Measurements from ENCODE around the gene DNAI7. TPM values are rescaled to one million over a fixed set of nuclear protein-coding genes. Genes with fewer than 3 reads are reported as not detected.

The DNAI7 gene
- polyA plus RNA-seq, 1 donor from 2014 or later: 1.3 TPM

DNA sequence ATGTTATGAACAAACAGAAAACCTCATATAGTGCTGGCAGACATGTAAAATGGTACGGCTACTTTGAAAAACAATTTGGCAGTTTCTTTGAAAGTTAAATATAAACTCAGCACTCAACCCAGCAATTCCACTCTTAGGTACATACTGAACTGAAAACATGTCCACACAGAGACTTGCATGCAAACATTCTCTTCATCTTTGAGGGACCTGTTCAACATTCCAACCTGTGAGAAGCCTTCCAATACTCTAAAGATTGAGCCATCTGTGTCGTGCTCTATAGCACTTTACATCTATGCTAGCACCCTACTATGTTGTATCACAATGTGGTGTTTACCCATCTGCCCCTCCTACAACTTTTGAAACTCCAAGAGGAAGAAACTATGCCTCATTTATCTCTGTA is 79.3 kb downstream of the DNAI7 start:
- TF ChIP-seq TAF1 (IDR thresholded peaks at IDR 0.05; ENCODE audit: low read depth) (no peak), RAD21 (conservative IDR thresholded peaks at IDR 0.05) (no peak), MXI1 (conservative IDR thresholded peaks at IDR 0.05; ENCODE audit: poor library complexity, severe bottlenecking) (no peak), SMC3 (conservative IDR thresholded peaks at IDR 0.05; ENCODE audit: poor library complexity) (no peak), POLR2AphosphoS5 (IDR thresholded peaks at IDR 0.05) (no peak), EZH2 (IDR thresholded peaks at IDR 0.05; ENCODE audit: borderline replicate concordance, insufficient read depth, low read length, poor library complexity, severe bottlenecking) (no peak), EP300 (conservative IDR thresholded peaks at IDR 0.05; ENCODE audit: poor library complexity, severe bottlenecking) (no peak), CTCF (IDR thresholded peaks at IDR 0.05; ENCODE audit: poor library complexity, severe bottlenecking) (no peak)
- TF ChIP-seq, protein P1, sequence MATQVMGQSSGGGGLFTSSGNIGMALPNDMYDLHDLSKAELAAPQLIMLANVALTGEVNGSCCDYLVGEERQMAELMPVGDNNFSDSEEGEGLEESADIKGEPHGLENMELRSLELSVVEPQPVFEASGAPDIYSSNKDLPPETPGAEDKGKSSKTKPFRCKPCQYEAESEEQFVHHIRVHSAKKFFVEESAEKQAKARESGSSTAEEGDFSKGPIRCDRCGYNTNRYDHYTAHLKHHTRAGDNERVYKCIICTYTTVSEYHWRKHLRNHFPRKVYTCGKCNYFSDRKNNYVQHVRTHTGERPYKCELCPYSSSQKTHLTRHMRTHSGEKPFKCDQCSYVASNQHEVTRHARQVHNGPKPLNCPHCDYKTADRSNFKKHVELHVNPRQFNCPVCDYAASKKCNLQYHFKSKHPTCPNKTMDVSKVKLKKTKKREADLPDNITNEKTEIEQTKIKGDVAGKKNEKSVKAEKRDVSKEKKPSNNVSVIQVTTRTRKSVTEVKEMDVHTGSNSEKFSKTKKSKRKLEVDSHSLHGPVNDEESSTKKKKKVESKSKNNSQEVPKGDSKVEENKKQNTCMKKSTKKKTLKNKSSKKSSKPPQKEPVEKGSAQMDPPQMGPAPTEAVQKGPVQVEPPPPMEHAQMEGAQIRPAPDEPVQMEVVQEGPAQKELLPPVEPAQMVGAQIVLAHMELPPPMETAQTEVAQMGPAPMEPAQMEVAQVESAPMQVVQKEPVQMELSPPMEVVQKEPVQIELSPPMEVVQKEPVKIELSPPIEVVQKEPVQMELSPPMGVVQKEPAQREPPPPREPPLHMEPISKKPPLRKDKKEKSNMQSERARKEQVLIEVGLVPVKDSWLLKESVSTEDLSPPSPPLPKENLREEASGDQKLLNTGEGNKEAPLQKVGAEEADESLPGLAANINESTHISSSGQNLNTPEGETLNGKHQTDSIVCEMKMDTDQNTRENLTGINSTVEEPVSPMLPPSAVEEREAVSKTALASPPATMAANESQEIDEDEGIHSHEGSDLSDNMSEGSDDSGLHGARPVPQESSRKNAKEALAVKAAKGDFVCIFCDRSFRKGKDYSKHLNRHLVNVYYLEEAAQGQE (IDR thresholded peaks at IDR 0.05; ENCODE audit: borderline replicate concordance): no peak
- no peak overlapping the region for H3K4me3 ChIP-seq (ENCODE audit: low read length)
- H3F3A ChIP-seq (ENCODE audit: insufficient read depth, low read length, poor library complexity, severe bottlenecking): no peaks in the 10 kb centered on the region
- no peaks in the 10 kb centered on the region for H3K27me3 ChIP-seq (ENCODE audit: insufficient read depth, low read depth, low read length)
- H3K4me2 ChIP-seq (ENCODE audit: low read length): no peak overlapping the region
- no peaks in the 10 kb centered on the region for H3K9me3 ChIP-seq (ENCODE audit: low read length)
- no peaks in the 10 kb centered on the region for H3K9me2 ChIP-seq (ENCODE audit: insufficient read depth, low read length)
- H3K79me2 ChIP-seq (replicated peaks; ENCODE audit: insufficient read depth, low read length): no peaks in the 10 kb centered on the region
- H4K20me1 ChIP-seq (ENCODE audit: insufficient read depth): no peaks in the 10 kb centered on the region
- no peak overlapping the region for H2AFZ ChIP-seq (ENCODE audit: low read depth, low read length)
- no peak overlapping the region for H3K9ac ChIP-seq (ENCODE audit: low read length)
- no peaks in the 10 kb centered on the region for H3K36me3 ChIP-seq (ENCODE audit: insufficient read depth, low read length)
- H3K27ac ChIP-seq (ENCODE audit: low read length): no peak overlapping the region

- no peaks in the 10 kb centered on the region for H3K9me3 ChIP-seq (ENCODE audit: low read length)
- TF ChIP-seq RAD21 (conservative IDR thresholded peaks at IDR 0.05): no peak
- H3K9me2 ChIP-seq (ENCODE audit: insufficient read depth, low read length): no peaks in the 10 kb centered on the region
- H3K4me2 ChIP-seq (ENCODE audit: low read length): no peak overlapping the region
- no peaks in the 10 kb centered on the region for H3K27me3 ChIP-seq (ENCODE audit: insufficient read depth, low read depth, low read length)
- no peaks in the 10 kb centered on the region for H4K20me1 ChIP-seq (ENCODE audit: insufficient read depth)
- H3K4me3 ChIP-seq (ENCODE audit: low read length): no peak overlapping the region
- no peak overlapping the region for H3K9ac ChIP-seq (ENCODE audit: low read length)
- H3K36me3 ChIP-seq (ENCODE audit: insufficient read depth, low read length): no peaks in the 10 kb centered on the region
- H3K79me2 ChIP-seq (replicated peaks; ENCODE audit: insufficient read depth, low read length): no peaks in the 10 kb centered on the region
- no peaks in the 10 kb centered on the region for H3F3A ChIP-seq (ENCODE audit: insufficient read depth, low read length, poor library complexity, severe bottlenecking)
- H2AFZ ChIP-seq (ENCODE audit: low read depth, low read length): no peak overlapping the region
- no peak overlapping the region for H3K27ac ChIP-seq (ENCODE audit: low read length)
These were observed 81.3 kb downstream of the DNAI7 start for GRCh38 chr12:25113651-25114050.

GRCh38 chr12:25110260-25110659 is 84.7 kb downstream of the DNAI7 start:
- Histone ChIP-seq H3K9me3 (ENCODE audit: low read length) (no peaks in the 10 kb centered on the region), H3K9ac (ENCODE audit: low read length) (no peak overlapping the region), H3K27me3 (ENCODE audit: insufficient read depth, low read depth, low read length) (no peaks in the 10 kb centered on the region), H3F3A (ENCODE audit: insufficient read depth, low read length, poor library complexity, severe bottlenecking) (no peaks in the 10 kb centered on the region), H3K4me2 (ENCODE audit: low read length) (no peak overlapping the region), H3K36me3 (ENCODE audit: insufficient read depth, low read length) (no peaks in the 10 kb centered on the region), H3K79me2 (replicated peaks; ENCODE audit: insufficient read depth, low read length) (no peaks in the 10 kb centered on the region), H4K20me1 (ENCODE audit: insufficient read depth) (no peaks in the 10 kb centered on the region), H3K9me2 (ENCODE audit: insufficient read depth, low read length) (no peaks in the 10 kb centered on the region), H2AFZ (ENCODE audit: low read depth, low read length) (no peak overlapping the region), H3K4me3 (ENCODE audit: low read length) (no peak overlapping the region), H3K27ac (ENCODE audit: low read length) (no peak overlapping the region)
- TF ChIP-seq, protein P1 (IDR thresholded peaks at IDR 0.05; ENCODE audit: borderline replicate concordance): no peak
- no peak for TF ChIP-seq RAD21 (conservative IDR thresholded peaks at IDR 0.05)
- no peak for TF ChIP-seq EZH2 (IDR thresholded peaks at IDR 0.05; ENCODE audit: borderline replicate concordance, insufficient read depth, low read length, poor library complexity, severe bottlenecking)
- TF ChIP-seq TAF1 (IDR thresholded peaks at IDR 0.05; ENCODE audit: low read depth): no peak
- no peak for TF ChIP-seq EP300 (conservative IDR thresholded peaks at IDR 0.05; ENCODE audit: poor library complexity, severe bottlenecking)
- TF ChIP-seq POLR2AphosphoS5 (IDR thresholded peaks at IDR 0.05): no peak
- TF ChIP-seq CTCF (IDR thresholded peaks at IDR 0.05; ENCODE audit: poor library complexity, severe bottlenecking): no peak
- no peak for TF ChIP-seq SMC3 (conservative IDR thresholded peaks at IDR 0.05; ENCODE audit: poor library complexity)
- no peak for TF ChIP-seq MXI1 (conservative IDR thresholded peaks at IDR 0.05; ENCODE audit: poor library complexity, severe bottlenecking)

All from neural cell (in vitro differentiated cells).